Omental fat pad (tissue), 4 donors: ENCODE measurements around the gene THSD7B. TPM values are rescaled to one million over a fixed set of nuclear protein-coding genes. Genes with fewer than 3 reads are reported as not detected.

Experiments used
- ATAC-seq: fragments of 150-250 bp; one replicate; pipeline ENCODE4 v1.9.1; 2016; ENCODE audit warnings: mild to moderate bottlenecking, moderate library complexity; ENCODE audit not compliant: low FRiP score
- DNase-seq: peaks from one replicate; pipeline ENCODE4 v3.0.0-alpha.2; 2019; ENCODE audit warnings: low spot score
- CTCF ChIP-seq, 3 donors: fragments of 450-650 bp; IDR thresholded peaks; one replicate each; pipeline ENCODE4 v1.5.1; 2016 to 2017; ENCODE audit warnings: antibody characterized with exemption in 3 of 3, mild to moderate bottlenecking in 3 of 3, moderate library complexity in 2 of 3
- total RNA-seq, 4 donors: library from RNA; depleted of rRNA; stranded (reverse); fragments of >200 nt; gene quantifications; one replicate each; pipeline ENCODE4 v1.1.0, GENCODE V29; 2016

THSD7B gene
- total RNA-seq, 4 donors from 2014 or later: 0.74 to 12.9 (median 2.5) TPM

GRCh38 chr2:137345994-137346393, 580.6 kb downstream of the THSD7B start:
- ATAC-seq (no peak), DNase-seq (no peak)
- no peak for TF ChIP-seq CTCF (IDR thresholded peaks at IDR 0.05)

- ATAC-seq (no peak), DNase-seq (no peak)
- no peak for TF ChIP-seq CTCF (IDR thresholded peaks at IDR 0.05)
Measured at GRCh38 chr2:137348301-137348700, 583.0 kb downstream of the THSD7B start.

- TF ChIP-seq CTCF (IDR thresholded peaks at IDR 0.05): no peak
- ATAC-seq: no peak
- no peak for DNase-seq
Measured at GRCh38 chr2:137357634-137358033, 592.3 kb downstream of the THSD7B start.

- ATAC-seq (no peak), DNase-seq (no peak)
- TF ChIP-seq CTCF (IDR thresholded peaks at IDR 0.05): no peak
Measured at GRCh38 chr2:137367361-137367760, 602.0 kb downstream of the THSD7B start.

- no peak for ATAC-seq
- DNase-seq: no peak
- no peak for TF ChIP-seq CTCF (IDR thresholded peaks at IDR 0.05)
Measured at GRCh38 chr2:137369106-137369505, 603.8 kb downstream of the THSD7B start.

GRCh38 chr2:137379186-137379585, 613.8 kb downstream of the THSD7B start:
- ATAC-seq: no peak
- no peak for DNase-seq
- no peak for TF ChIP-seq CTCF (IDR thresholded peaks at IDR 0.05)

GRCh38 chr2:137380610-137381009, 615.3 kb downstream of the THSD7B start:
- DNase-seq (no peak), ATAC-seq (no peak)
- TF ChIP-seq CTCF (IDR thresholded peaks at IDR 0.05): no peak
